ENCODE measurements around the gene CSAG3. TPM values are rescaled to one million over a fixed set of nuclear protein-coding genes. Genes with fewer than 3 reads are reported as not detected.
"Not testable (repeated sequence)": the region's sequence is repeated elsewhere in the genome, so short reads cannot be mapped to it uniquely, and the experiment has no call there.

Gene CSAG3
- not detected in 2 replicates for total RNA-seq (2014; rRNA removed; shearing (Covaris generic); ENCODE audit: low replicate concordance)

- DNase-seq (ENCODE audit: low read depth); in situ Hi-C loops (cut with HindIII; ENCODE audit: low pct_unique_long_range_greater_than_20kb, low sequenced_read_pairs): not testable (repeated sequence)
Measured at GRCh38 chrX:152758918-152759317, at the start of gene CSAG3. Gene CSAG3, plus strand, starts transcription at chrX:152759218.

DNA sequence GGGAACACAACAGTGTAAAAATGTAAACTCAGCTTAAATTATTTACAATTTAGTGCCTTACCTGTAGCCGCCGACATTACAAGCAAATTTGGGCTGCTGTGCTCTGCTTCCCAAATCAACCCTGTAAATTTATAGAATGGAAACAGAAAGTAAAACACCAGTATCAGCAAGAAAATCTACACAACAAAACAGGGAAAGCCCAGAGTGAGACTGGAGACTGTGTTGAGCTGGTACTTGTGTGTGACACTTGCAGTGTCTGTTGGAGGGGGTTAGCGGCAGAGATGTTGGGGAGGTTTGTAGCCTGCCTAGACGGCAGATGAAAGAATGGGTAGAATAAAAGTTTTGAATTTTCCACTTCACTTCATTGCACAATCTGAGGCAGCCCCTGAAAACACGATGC is 45.8 kb upstream of the CSAG3 start:
- in situ Hi-C loops (cut with HindIII; ENCODE audit: low pct_unique_long_range_greater_than_20kb, low sequenced_read_pairs), result not testable (repeated sequence)

DNA sequence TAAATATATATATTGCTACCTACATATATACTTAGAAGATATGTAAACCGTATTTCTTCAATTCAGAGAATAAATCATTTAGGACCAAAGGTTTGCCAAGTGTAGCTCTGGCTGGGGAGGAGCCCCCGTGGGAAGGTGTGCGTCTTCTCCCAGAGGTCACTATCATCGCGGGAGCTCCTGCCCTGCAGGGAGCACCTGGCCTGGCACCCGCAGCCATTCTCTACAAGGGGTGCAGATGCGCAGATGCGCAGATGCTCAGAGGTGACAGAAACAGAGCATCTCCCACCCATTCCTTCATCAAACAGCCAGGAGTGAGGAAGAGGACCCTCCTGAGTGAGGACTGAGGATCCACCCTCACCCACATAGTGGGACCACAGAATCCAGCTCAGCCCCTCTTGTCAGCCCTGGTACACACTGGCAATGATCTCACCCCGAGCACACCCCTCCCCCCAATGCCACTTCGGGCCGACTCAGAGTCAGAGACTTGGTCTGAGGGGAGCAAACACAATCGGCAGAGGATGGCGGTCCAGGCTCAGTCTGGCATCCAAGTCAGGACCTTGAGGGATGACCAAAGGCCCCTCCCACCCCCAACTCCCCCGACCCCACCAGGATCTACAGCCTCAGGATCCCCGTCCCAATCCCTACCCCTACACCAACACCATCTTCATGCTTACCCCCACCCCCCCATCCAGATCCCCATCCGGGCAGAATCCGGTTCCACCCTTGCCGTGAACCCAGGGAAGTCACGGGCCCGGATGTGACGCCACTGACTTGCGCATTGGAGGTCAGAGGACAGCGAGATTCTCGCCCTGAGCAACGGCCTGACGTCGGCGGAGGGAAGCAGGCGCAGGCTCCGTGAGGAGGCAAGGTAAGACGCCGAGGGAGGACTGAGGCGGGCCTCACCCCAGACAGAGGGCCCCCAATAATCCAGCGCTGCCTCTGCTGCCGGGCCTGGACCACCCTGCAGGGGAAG is 44.9 kb upstream of the CSAG3 start, which contains the start of gene MAGEA2B:
TSS of gene MAGEA2B (plus strand) at position 814 of the 973 bp plus-strand sequence. CDS start 2,479 bp downstream, outside the sequence.
- DNase-seq (ENCODE audit: low read depth); in situ Hi-C loops (cut with HindIII; ENCODE audit: low pct_unique_long_range_greater_than_20kb, low sequenced_read_pairs): not testable (repeated sequence)

More for the DNA sequence above, 45.8 kb upstream of the CSAG3 start:
- DNase-seq (ENCODE audit: low read depth), result not testable (repeated sequence)

- no peak for DNase-seq (ENCODE audit: low read depth)
- in situ Hi-C loops (cut with HindIII; ENCODE audit: low pct_unique_long_range_greater_than_20kb, low sequenced_read_pairs), result no loop called here
Measured at GRCh38 chrX:152725409-152725808, 33.6 kb upstream of the CSAG3 start.

- DNase-seq (ENCODE audit: low read depth), result no peak
- in situ Hi-C loops (cut with HindIII; ENCODE audit: low pct_unique_long_range_greater_than_20kb, low sequenced_read_pairs), result no loop called here
Measured at GRCh38 chrX:152733261-152733975, 25.6 kb upstream of the CSAG3 start, which contains the start of the genes CSAG1 and MAGEA12. Gene CSAG1, minus strand, starts transcription at chrX:152733721. Its CDS starts 1,261 bp downstream, at chrX:152732460. Gene MAGEA12, plus strand, starts transcription at chrX:152733757. Its CDS starts 2,405 bp downstream, at chrX:152736162.

DNA sequence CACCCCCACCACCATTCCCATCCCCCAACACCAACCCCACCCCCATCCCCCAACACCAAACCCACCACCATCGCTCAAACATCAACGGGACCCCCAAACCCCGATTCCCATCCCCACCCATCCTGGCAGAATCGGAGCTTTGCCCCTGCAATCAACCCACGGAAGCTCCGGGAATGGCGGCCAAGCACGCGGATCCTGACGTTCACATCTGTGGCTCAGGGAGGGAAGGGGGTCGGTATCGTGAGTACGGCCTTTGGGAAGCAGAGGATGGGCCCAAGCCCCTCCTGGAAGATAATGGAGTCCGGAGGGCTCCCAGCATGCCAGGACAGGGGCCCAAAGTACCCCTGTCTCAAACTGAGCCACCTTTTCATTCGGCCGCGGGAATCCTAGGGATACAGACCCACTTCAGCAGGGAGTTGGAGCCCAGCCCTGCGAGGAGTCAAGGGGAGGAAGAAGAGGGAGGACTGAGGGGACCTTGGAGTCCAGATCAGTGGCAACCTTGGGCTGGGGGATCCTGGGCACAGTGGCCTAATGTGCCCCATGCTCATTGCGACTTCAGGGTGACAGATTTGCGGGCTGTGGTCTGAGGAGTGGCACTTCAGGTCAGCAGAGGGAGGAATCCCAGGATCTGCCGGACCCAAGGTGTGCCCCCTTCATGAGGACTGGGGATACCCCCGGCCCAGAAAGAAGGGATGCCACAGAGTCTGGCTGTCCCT is 24.7 kb upstream of the CSAG3 start:
- DNase-seq (ENCODE audit: low read depth); in situ Hi-C loops (cut with HindIII; ENCODE audit: low pct_unique_long_range_greater_than_20kb, low sequenced_read_pairs): not testable (repeated sequence)

DNA sequence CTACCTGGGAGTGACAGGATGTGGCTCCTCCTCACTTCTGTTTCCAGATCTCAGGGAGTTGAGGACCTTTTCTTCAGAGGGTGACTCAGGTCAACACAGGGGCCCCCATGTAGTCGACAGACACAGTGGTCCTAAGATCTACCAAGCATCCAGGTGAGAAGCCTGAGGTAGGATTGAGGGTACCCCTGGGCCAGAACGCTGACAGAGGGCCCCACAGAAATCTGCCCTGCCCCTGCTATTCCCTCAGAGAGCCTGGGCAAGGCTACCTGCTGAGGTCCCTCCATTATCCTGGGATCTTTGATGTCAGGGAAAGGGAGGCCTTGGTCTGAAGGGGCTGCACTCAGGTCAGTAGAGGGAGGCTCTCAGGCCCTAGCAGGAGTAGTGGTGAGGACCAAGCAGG is 23.9 kb upstream of the CSAG3 start:
- in situ Hi-C loops (cut with HindIII; ENCODE audit: low pct_unique_long_range_greater_than_20kb, low sequenced_read_pairs), result no loop called here
- no peak for DNase-seq (ENCODE audit: low read depth)

DNA sequence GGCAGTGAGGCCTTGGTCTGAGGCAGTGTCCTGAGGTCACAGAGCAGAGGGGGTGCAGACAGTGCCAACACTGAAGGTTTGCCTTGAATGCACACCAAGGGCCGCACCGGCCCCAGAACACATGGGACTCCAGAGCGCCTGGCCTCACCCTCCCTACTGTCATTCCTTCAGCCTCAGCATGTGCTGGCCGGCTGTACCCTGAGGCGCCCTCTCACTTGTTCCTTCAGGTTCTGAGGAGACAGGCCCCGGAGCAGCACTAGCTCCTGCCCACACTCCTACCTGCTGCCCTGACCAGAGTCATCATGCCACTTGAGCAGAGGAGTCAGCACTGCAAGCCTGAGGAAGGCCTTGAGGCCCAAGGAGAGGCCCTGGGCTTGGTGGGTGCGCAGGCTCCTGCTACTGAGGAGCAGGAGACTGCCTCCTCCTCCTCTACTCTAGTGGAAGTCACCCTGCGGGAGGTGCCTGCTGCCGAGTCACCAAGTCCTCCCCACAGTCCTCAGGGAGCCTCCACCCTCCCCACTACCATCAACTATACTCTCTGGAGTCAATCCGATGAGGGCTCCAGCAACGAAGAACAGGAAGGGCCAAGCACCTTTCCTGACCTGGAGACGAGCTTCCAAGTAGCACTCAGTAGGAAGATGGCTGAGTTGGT is 23.0 kb upstream of the CSAG3 start:
- in situ Hi-C loops (cut with HindIII; ENCODE audit: low pct_unique_long_range_greater_than_20kb, low sequenced_read_pairs), result no loop called here
- no peak for DNase-seq (ENCODE audit: low read depth)

DNA sequence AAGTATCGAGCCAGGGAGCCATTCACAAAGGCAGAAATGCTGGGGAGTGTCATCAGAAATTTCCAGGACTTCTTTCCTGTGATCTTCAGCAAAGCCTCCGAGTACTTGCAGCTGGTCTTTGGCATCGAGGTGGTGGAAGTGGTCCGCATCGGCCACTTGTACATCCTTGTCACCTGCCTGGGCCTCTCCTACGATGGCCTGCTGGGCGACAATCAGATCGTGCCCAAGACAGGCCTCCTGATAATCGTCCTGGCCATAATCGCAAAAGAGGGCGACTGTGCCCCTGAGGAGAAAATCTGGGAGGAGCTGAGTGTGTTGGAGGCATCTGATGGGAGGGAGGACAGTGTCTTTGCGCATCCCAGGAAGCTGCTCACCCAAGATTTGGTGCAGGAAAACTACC is 22.5 kb upstream of the CSAG3 start:
- DNase-seq (ENCODE audit: low read depth); in situ Hi-C loops (cut with HindIII; ENCODE audit: low pct_unique_long_range_greater_than_20kb, low sequenced_read_pairs): not testable (repeated sequence)

- no peak for DNase-seq (ENCODE audit: low read depth)
- in situ Hi-C loops (cut with HindIII; ENCODE audit: low pct_unique_long_range_greater_than_20kb, low sequenced_read_pairs), result no loop called here
Measured at GRCh38 chrX:152738560-152738959, 20.5 kb upstream of the CSAG3 start.

GRCh38 chrX:152753686-152754650 is 5.0 kb upstream of the CSAG3 start, which contains the start of gene MAGEA2:
Gene MAGEA2, minus strand, starts transcription at chrX:152753842. Its CDS starts 2,479 bp downstream, at chrX:152751363.
- DNase-seq (ENCODE audit: low read depth); in situ Hi-C loops (cut with HindIII; ENCODE audit: low pct_unique_long_range_greater_than_20kb, low sequenced_read_pairs): not testable (repeated sequence)

GRCh38 chrX:152754871-152755270 is 4.1 kb upstream of the CSAG3 start:
- in situ Hi-C loops (cut with HindIII; ENCODE audit: low pct_unique_long_range_greater_than_20kb, low sequenced_read_pairs); DNase-seq (ENCODE audit: low read depth): not testable (repeated sequence)

DNA sequence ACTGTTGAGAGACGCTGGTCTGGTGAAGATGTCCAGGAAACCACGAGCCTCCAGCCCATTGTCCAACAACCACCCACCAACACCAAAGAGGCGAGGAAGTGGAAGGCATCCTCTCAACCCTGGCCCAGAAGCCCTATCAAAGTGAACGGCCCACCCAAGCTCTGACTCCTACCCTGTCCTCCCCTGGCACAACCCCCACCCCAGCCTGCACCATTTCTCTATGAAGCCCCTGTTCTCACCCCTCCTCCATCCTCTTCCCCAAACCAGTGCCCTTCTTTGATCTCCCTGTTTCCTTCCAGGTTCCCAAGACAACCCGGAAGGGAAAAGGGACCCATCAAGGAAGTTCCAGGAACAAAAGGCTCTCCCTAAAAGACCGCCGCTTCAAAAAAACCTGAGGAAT is 526 bp downstream of the CSAG3 start:
- DNase-seq (ENCODE audit: low read depth); in situ Hi-C loops (cut with HindIII; ENCODE audit: low pct_unique_long_range_greater_than_20kb, low sequenced_read_pairs): not testable (repeated sequence)

- DNase-seq (ENCODE audit: low read depth); in situ Hi-C loops (cut with HindIII; ENCODE audit: low pct_unique_long_range_greater_than_20kb, low sequenced_read_pairs): not testable (repeated sequence)
Measured at GRCh38 chrX:152761582-152761981, 2.6 kb downstream of the CSAG3 start.

- DNase-seq (ENCODE audit: low read depth); in situ Hi-C loops (cut with HindIII; ENCODE audit: low pct_unique_long_range_greater_than_20kb, low sequenced_read_pairs): not testable (repeated sequence)
Measured at GRCh38 chrX:152766562-152766961, 7.5 kb downstream of the CSAG3 start.

DNA sequence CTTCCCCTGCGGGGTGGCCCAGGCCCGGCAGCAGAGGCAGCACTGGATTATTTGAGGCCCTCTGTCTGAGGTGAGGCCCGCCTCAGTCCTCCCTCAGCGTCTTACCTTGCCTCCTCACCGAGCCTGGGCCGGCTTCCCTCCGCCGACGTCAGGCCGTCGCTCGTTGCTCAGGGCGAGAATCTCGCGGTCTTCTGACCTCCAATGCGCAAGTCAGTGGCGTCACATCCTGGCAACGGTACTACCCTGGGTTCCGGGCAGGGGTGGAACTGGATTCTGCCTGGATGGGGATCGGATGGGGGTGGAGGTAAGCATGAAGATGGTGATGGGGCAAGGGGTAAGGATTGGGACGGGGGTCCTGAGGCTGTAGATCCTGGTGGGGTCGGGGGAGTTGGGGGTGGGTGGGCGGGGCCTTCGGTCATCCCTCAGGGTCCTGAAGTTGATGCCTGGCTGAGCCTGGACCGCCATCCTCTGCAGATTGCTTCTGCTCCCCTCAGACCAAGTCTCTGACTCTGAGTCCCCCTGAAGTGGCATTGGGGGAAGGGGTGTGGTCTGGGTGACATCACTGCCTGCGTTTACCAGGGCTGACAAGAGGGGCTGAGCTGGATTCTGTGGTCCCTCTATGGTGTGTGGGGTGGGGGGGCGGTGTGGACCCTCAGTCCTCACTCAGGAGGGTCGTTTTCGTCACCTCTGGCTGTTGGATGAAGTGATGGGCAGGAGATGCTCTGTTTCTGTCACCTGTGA is 10.7 kb downstream of the CSAG3 start, which contains the start of gene MAGEA6:
TSS of gene MAGEA6 (minus strand) at position 141 of the 741 bp plus-strand sequence. CDS start 2,039 bp downstream, outside the sequence.
- in situ Hi-C loops (cut with HindIII; ENCODE audit: low pct_unique_long_range_greater_than_20kb, low sequenced_read_pairs); DNase-seq (ENCODE audit: low read depth): not testable (repeated sequence)
